GM23248 (cell line): ENCODE data around the gene MYT1. TPM values are rescaled to one million over a fixed set of nuclear protein-coding genes. Genes with fewer than 3 reads are reported as not detected.

ENCODE experiments used
- DNase-seq: peaks from one replicate; pipeline ENCODE4 v3.0.0-alpha.2; 2015
- H2AFZ ChIP-seq: fragments of 200-600 bp; sonication (generic); 2 replicates; pipeline ENCODE4 v1.6.1; 2016; ENCODE audit warnings: antibody characterized with exemption
- H3F3A ChIP-seq: fragments of 200-600 bp; sonication (generic); 2 replicates; pipeline ENCODE4 v1.6.1; 2016; ENCODE audit warnings: mild to moderate bottlenecking, antibody characterized with exemption, mixed run types; ENCODE audit not compliant: insufficient read depth
- H3K27ac ChIP-seq: fragments of 200-600 bp; sonication (generic); 2 replicates; pipeline ENCODE4 v1.5.1; 2016; ENCODE audit warnings: mild to moderate bottlenecking
- H3K27me3 ChIP-seq: fragments of 200-600 bp; sonication (generic); replicated peaks from 2 replicates; pipeline ENCODE4 v1.6.1; 2016; ENCODE audit warnings: mild to moderate bottlenecking; ENCODE audit not compliant: insufficient read depth
- H3K36me3 ChIP-seq: fragments of 200-600 bp; sonication (generic); 2 replicates; pipeline ENCODE4 v1.6.1; 2016; ENCODE audit warnings: low read depth, mild to moderate bottlenecking
- H3K4me1 ChIP-seq: fragments of 200-600 bp; sonication (generic); 2 replicates; pipeline ENCODE4 v1.6.1; 2016; ENCODE audit warnings: mild to moderate bottlenecking; ENCODE audit not compliant: insufficient read depth
- H3K4me2 ChIP-seq: fragments of 200-600 bp; sonication (generic); one replicate; pipeline ENCODE4 v1.6.1; 2016; ENCODE audit warnings: mild to moderate bottlenecking; ENCODE audit not compliant: unreplicated experiment
- H3K4me3 ChIP-seq: fragments of 200-600 bp; sonication (generic); 2 replicates; pipeline ENCODE4 v1.5.1; 2016; ENCODE audit warnings: mild to moderate bottlenecking
- H3K79me2 ChIP-seq: fragments of 200-600 bp; sonication (generic); 2 replicates; pipeline ENCODE4 v1.6.1; 2016; ENCODE audit warnings: mild to moderate bottlenecking; ENCODE audit not compliant: insufficient read depth
- H3K9ac ChIP-seq: fragments of 200-600 bp; sonication (generic); 2 replicates; pipeline ENCODE4 v1.6.1; 2016; ENCODE audit warnings: mild to moderate bottlenecking
- H3K9me2 ChIP-seq: fragments of 200-600 bp; sonication (generic); 2 replicates; pipeline ENCODE4 v1.6.1; 2016; ENCODE audit warnings: mixed run types, mild to moderate bottlenecking, moderate library complexity; ENCODE audit not compliant: insufficient read depth
- H3K9me3 ChIP-seq: fragments of 200-600 bp; sonication (generic); one replicate; pipeline ENCODE4 v1.6.1; 2017; ENCODE audit warnings: low read depth
- H4K20me1 ChIP-seq: fragments of 200-600 bp; sonication (generic); 2 replicates; pipeline ENCODE4 v1.6.0; 2016; ENCODE audit not compliant: insufficient read depth
- EZH2 ChIP-seq: fragments of 200-600 bp; sonication (generic); IDR thresholded peaks from 2 replicates; pipeline ENCODE4 v1.6.1; 2018; ENCODE audit warnings: antibody characterized with exemption, mild to moderate bottlenecking; ENCODE audit not compliant: insufficient read depth, poor library complexity, severe bottlenecking
- EZH2phosphoT487 ChIP-seq: fragments of 200-600 bp; sonication (generic); IDR thresholded peaks from 2 replicates; pipeline ENCODE4 v1.6.1; 2018; ENCODE audit warnings: antibody characterized with exemption, moderate library complexity, mild to moderate bottlenecking, low read depth; ENCODE audit not compliant: insufficient read depth
- whole genome bisulfite sequencing, 2 experiments: methylation state at CpG; one replicate each; pipeline ENCODE4 v1.1.6; 2015 to 2017; ENCODE audit warnings: low lambda C conversion rate in 2 of 2, low coverage in 1 of 2; ENCODE audit errors: missing lambda C conversion rate in 2 of 2; 5-methylcytosine and 5-hydroxymethylcytosine counted together
- in situ Hi-C: fragments of 300-500 bp; cut with MboI; formaldehyde crosslinking; loops from 2 replicates; pipeline ENCODE4 v1.15.0; 2020
- polyA plus RNA-seq: library from polyadenylated mRNA; unstranded; fragments of >200 nt; fragmentation: Nextera tagmentation; extraction: Ambion mirVana; gene quantifications from 2 replicates; pipeline ENCODE4 v1.2.1, GENCODE V29; 2016
- total RNA-seq: library from RNA; depleted of rRNA; stranded (reverse); fragments of >200 nt; shearing (Covaris generic); gene quantifications from 2 replicates; pipeline ENCODE4 v1.2.3, GENCODE V29; 2014

MYT1 gene
- total and polyA plus RNA-seq, 2 experiments from 2014 or later: not detected

DNA sequence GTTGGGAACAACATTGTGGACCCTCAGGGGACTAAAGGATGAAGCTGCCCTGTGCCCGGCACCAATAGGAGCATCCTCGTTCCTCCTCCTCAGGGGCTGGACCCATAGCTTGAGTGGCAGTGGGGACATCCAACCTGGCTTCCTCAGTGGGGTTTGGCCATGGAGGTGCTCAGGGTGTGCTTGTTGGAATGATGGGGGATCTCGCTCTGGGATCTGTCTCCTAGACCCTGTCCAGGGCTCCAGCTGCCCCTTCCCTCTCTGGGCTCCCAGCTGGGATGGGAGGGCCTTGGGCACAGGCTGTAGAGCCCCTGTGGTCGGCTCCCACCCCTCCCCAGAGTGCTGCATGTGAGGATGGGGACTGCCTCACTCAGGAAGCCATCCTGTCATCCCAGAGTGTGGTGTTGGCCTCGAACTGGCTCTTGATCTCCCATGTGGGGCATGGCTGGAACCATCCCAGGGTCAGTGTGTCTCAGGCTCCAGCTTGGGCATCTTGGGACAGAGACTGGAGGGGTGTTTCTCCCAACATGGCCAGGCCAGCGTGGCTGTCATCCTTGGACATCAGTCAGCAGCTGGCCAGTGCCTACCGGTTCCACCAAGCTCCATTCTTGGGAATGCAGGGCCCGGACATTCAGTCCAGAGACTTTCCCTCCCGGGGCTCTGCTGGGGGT lies 9.5 kb upstream of the MYT1 start:
- TF ChIP-seq EZH2: no peak
- TF ChIP-seq EZH2phosphoT487: no peak
- Histone ChIP-seq H3K4me3 (no peak overlapping the region), H3K36me3 (no peaks in the 10 kb centered on the region), H3K27ac (no peak overlapping the region), H3K9me3 (no peaks in the 10 kb centered on the region), H3K79me2 (no peaks in the 10 kb centered on the region), H3K9me2 (no peaks in the 10 kb centered on the region), H3F3A (no peaks in the 10 kb centered on the region), H3K4me2 (no peak overlapping the region), H3K9ac (no peak overlapping the region), H4K20me1 (no peaks in the 10 kb centered on the region), H3K27me3 (0 out of 2 replicates have a peak, but pooled peaks cover under 1% of the 10 kb centered on the region), H2AFZ (no peak overlapping the region), H3K4me1 (no peaks in the 10 kb centered on the region)
- WGBS, 2 experiments: 42 to 44% methylated on average over 9 of the region's 9 CpGs
- DNase-seq: no peak
- in situ Hi-C loops: no loop called here

DNA sequence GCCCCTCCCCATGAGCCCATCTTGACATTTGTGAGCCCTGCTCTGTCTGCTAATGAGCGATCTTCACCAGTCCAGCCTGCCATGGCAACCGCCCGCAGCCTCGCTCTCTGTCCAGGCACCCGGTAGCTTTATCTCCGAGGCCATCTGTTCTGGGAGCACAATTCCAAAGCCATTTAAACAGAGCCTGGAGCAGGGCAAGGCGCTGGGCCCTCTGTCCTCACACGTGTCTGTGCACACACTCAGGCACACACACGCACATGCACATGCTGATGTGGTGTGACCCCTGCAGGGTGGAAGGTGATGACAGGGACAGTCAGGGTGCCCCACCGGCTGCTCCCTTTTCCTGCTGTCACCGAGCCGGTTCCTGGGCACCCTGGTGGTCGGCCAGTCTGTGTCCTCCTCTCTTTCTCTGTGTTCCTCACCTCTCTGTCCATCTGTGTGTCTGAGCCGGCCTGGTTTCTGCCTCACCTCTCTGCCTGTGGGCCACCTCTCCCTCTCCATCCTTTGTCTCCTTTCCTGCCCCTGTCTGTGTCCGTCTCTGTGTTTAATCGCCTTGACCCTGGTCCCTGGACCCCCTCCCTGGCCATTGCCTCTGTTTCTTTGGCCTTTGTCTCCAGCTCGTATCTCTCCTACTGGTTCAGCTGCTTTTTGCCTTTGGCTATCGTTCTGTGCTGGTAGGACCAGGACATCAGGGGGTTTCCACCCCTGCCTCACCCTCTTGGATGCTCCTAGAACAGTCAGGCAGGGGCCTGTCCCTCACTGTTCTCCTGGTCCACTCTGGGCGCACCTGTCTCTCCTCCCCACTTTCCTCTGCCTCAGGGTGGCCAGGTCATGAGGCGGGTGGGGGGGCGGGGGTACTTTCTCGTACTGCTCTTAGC lies 8.8 kb upstream of the MYT1 start:
- Histone ChIP-seq H3K4me3 (no peak overlapping the region), H3K9me2 (no peaks in the 10 kb centered on the region), H3K9ac (no peak overlapping the region), H3F3A (no peaks in the 10 kb centered on the region), H3K79me2 (no peaks in the 10 kb centered on the region), H3K4me1 (no peaks in the 10 kb centered on the region), H2AFZ (no peak overlapping the region), H3K36me3 (no peaks in the 10 kb centered on the region), H4K20me1 (no peaks in the 10 kb centered on the region), H3K9me3 (no peaks in the 10 kb centered on the region), H3K4me2 (no peak overlapping the region), H3K27ac (no peak overlapping the region), H3K27me3 (peaks cover 8% of the 10 kb centered on the region)
- in situ Hi-C loops: no loop called here
- 58 to 61% methylated on average over 22 of the region's 22 CpGs for WGBS, 2 experiments
- no peak for TF ChIP-seq EZH2phosphoT487
- TF ChIP-seq EZH2: no peak
- no peak for DNase-seq

DNA sequence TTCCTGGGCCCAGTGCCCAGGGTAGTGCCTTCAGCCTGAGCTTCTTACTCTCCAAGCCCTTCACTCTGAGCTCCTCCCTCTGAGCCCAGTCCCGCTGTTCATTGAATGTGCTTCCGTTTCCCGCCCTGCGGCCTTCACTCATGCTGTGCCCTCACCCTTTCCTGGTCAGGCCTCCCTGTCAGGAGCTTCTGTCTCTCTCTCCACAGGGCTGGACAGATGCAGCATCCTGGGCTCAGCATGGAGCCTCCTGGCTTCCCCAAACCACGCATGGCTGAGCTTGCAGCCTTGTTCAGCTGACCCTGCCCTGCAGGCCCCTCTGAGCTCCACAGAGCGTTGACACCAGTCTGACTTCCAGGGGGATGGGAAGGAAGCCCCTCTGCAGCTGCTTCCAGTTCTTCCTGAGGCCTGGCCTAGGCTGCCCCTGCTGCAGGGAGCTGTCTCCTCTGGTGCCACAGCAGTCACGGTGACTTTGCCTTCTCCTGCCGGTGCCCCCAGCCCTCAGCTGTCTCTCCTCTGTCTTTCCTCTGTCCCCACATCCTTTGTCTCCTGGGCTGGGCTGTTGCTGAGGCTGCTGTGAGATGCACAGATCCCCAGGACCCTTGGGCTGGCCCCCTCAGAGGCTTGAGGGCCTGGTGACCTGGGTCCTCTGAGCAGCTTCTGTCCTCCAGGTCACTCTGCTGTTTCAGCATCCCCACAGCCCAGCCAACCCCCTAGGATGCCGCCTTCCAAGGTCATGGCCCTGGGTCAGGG lies 7.9 kb upstream of the MYT1 start:
- H2AFZ ChIP-seq: no peak overlapping the region
- no peak overlapping the region for H3K27ac ChIP-seq
- H3K79me2 ChIP-seq: no peaks in the 10 kb centered on the region
- DNase-seq: no peak
- H3F3A ChIP-seq: no peaks in the 10 kb centered on the region
- in situ Hi-C loops: no loop called here
- H3K9me2 ChIP-seq: no peaks in the 10 kb centered on the region
- H3K9ac ChIP-seq: no peak overlapping the region
- WGBS, 2 experiments: 43 to 55% methylated on average over 7 to 9 of the region's 9 CpGs
- no peaks in the 10 kb centered on the region for H4K20me1 ChIP-seq
- TF ChIP-seq EZH2phosphoT487 (no peak), EZH2 (no peak)
- peaks cover 16% of the 10 kb centered on the region for H3K27me3 ChIP-seq
- H3K4me1 ChIP-seq: no peaks in the 10 kb centered on the region
- H3K9me3 ChIP-seq: no peaks in the 10 kb centered on the region
- no peak overlapping the region for H3K4me3 ChIP-seq
- H3K36me3 ChIP-seq: no peaks in the 10 kb centered on the region
- no peak overlapping the region for H3K4me2 ChIP-seq
